Hematopoietic multipotent progenitor cell treated with erythropoietin and hydrocortisone succinate and interleukin-3 and kit ligand, for 4 days (in vitro differentiated cells): ENCODE measurements around the gene ZNF316.
"Not testable (repeated sequence)": the region's sequence is repeated elsewhere in the genome, so short reads cannot be mapped to it uniquely, and the experiment has no call there.

Experiments used
- DNase-seq: peaks from one replicate; pipeline ENCODE4 v3.0.0-alpha.2; 2015

Gene ZNF316

GRCh38 chr7:6648066-6648814, 11.1 kb downstream of the ZNF316 start:
- no peak for DNase-seq

GRCh38 chr7:6648815-6649104, 11.6 kb downstream of the ZNF316 start:
- DNase-seq, result no peak

- DNase-seq, result no peak
These were observed 12.3 kb downstream of the ZNF316 start for GRCh38 chr7:6649241-6649961.

- no peak for DNase-seq
These were observed 13.0 kb downstream of the ZNF316 start for GRCh38 chr7:6650086-6650485.

GRCh38 chr7:6650521-6651011, 13.4 kb downstream of the ZNF316 start:
- no peak for DNase-seq

GRCh38 chr7:6651851-6652445, 14.8 kb downstream of the ZNF316 start:
- DNase-seq, result no peak

- no peak for DNase-seq
These were observed 15.4 kb downstream of the ZNF316 start for GRCh38 chr7:6652446-6653011.

GRCh38 chr7:6653071-6654003, 16.2 kb downstream of the ZNF316 start:
- DNase-seq, result no peak

GRCh38 chr7:6654113-6654841, 17.2 kb downstream of the ZNF316 start:
- DNase-seq, result no peak

- DNase-seq, result no peak
These were observed 17.9 kb downstream of the ZNF316 start for GRCh38 chr7:6654842-6655610.

- no peak for DNase-seq
These were observed 18.7 kb downstream of the ZNF316 start for GRCh38 chr7:6655636-6656385.

GRCh38 chr7:6656413-6656812, 19.3 kb downstream of the ZNF316 start:
- no peak for DNase-seq

- DNase-seq, result no peak
These were observed 21.7 kb downstream of the ZNF316 start for GRCh38 chr7:6658618-6659345.

GRCh38 chr7:6670851-6671250, 33.7 kb downstream of the ZNF316 start:
- not testable (repeated sequence) for DNase-seq

- DNase-seq, result no peak
These were observed 38.8 kb downstream of the ZNF316 start for GRCh38 chr7:6675807-6676405.

- no peak for DNase-seq
These were observed 43.0 kb downstream of the ZNF316 start for GRCh38 chr7:6680146-6680545.

GRCh38 chr7:6691103-6691502, 54.0 kb downstream of the ZNF316 start:
- DNase-seq, result no peak

- DNase-seq, result peak; percentile 29
These were observed 54.5 kb downstream of the ZNF316 start for GRCh38 chr7:6691609-6692106.

GRCh38 chr7:6700793-6701192, 63.7 kb downstream of the ZNF316 start:
- DNase-seq, result no peak
